ENCODE measurements around the gene HOXD12.
A peak's percentile ranks its signal among the peaks of the same experiment; 100 is the strongest.

The HOXD12 gene

GRCh38 chr2:176110415-176111308 lies 11.1 kb downstream of the HOXD12 start:
- H3K4me1 ChIP-seq (ENCODE audit: insufficient read depth, low read length, severe bottlenecking): peaks cover 5% of the 10 kb centered on the region
- H3K9ac ChIP-seq (ENCODE audit: low read length): no peak overlapping the region
- TF ChIP-seq CTCF (IDR thresholded peaks at IDR 0.05; ENCODE audit: low read length): no peak
- no peak for TF ChIP-seq EZH2 (IDR thresholded peaks at IDR 0.05; ENCODE audit: borderline replicate concordance, low read length)
- H2AFZ ChIP-seq (ENCODE audit: low read length): no peak overlapping the region
- no peaks in the 10 kb centered on the region for H3K27me3 ChIP-seq (ENCODE audit: insufficient read depth, low read length)
- H3K4me3 ChIP-seq (ENCODE audit: low read depth, low read length, poor library complexity, severe bottlenecking): no peak overlapping the region
- H3K36me3 ChIP-seq (ENCODE audit: insufficient read depth, low read length): no peaks in the 10 kb centered on the region
- H3K27ac ChIP-seq (ENCODE audit: low read depth, low read length, poor library complexity, severe bottlenecking): no peak overlapping the region
- H3F3A ChIP-seq (ENCODE audit: insufficient read depth, low read length): no peaks in the 10 kb centered on the region
- H3K9me2 ChIP-seq (ENCODE audit: low read depth, low read length): no peaks in the 10 kb centered on the region
- no peaks in the 10 kb centered on the region for H4K20me1 ChIP-seq (ENCODE audit: insufficient read depth, low read length)
- H3K79me2 ChIP-seq (ENCODE audit: insufficient read depth, low read length): no peaks in the 10 kb centered on the region
- no peaks in the 10 kb centered on the region for H3K9me3 ChIP-seq (ENCODE audit: low read length)
- H3K4me2 ChIP-seq (ENCODE audit: low read length): no peak overlapping the region

GRCh38 chr2:176111309-176111663 lies 11.7 kb downstream of the HOXD12 start:
- no peaks in the 10 kb centered on the region for H3K27me3 ChIP-seq (ENCODE audit: insufficient read depth, low read length)
- TF ChIP-seq CTCF (IDR thresholded peaks at IDR 0.05; ENCODE audit: low read length): peak; percentile 82
- TF ChIP-seq EZH2 (IDR thresholded peaks at IDR 0.05; ENCODE audit: borderline replicate concordance, low read length): no peak
- no peaks in the 10 kb centered on the region for H3K9me2 ChIP-seq (ENCODE audit: low read depth, low read length)
- H4K20me1 ChIP-seq (ENCODE audit: insufficient read depth, low read length): no peaks in the 10 kb centered on the region
- no peaks in the 10 kb centered on the region for H3K36me3 ChIP-seq (ENCODE audit: insufficient read depth, low read length)
- H3K79me2 ChIP-seq (ENCODE audit: insufficient read depth, low read length): no peaks in the 10 kb centered on the region
- H3K4me1 ChIP-seq (ENCODE audit: insufficient read depth, low read length, severe bottlenecking): peaks cover 2% of the 10 kb centered on the region
- H3K9ac ChIP-seq (ENCODE audit: low read length): no peak overlapping the region
- no peak overlapping the region for H3K4me3 ChIP-seq (ENCODE audit: low read depth, low read length, poor library complexity, severe bottlenecking)
- no peak overlapping the region for H2AFZ ChIP-seq (ENCODE audit: low read length)
- no peaks in the 10 kb centered on the region for H3K9me3 ChIP-seq (ENCODE audit: low read length)
- no peak overlapping the region for H3K27ac ChIP-seq (ENCODE audit: low read depth, low read length, poor library complexity, severe bottlenecking)
- no peaks in the 10 kb centered on the region for H3F3A ChIP-seq (ENCODE audit: insufficient read depth, low read length)
- H3K4me2 ChIP-seq (ENCODE audit: low read length): no peak overlapping the region

- no peaks in the 10 kb centered on the region for H3K9me3 ChIP-seq (ENCODE audit: low read length)
- H3K4me3 ChIP-seq (ENCODE audit: low read depth, low read length, poor library complexity, severe bottlenecking): no peak overlapping the region
- H2AFZ ChIP-seq (ENCODE audit: low read length): no peak overlapping the region
- H3F3A ChIP-seq (ENCODE audit: insufficient read depth, low read length): no peaks in the 10 kb centered on the region
- H4K20me1 ChIP-seq (ENCODE audit: insufficient read depth, low read length): no peaks in the 10 kb centered on the region
- no peaks in the 10 kb centered on the region for H3K79me2 ChIP-seq (ENCODE audit: insufficient read depth, low read length)
- H3K27me3 ChIP-seq (ENCODE audit: insufficient read depth, low read length): no peaks in the 10 kb centered on the region
- H3K27ac ChIP-seq (ENCODE audit: low read depth, low read length, poor library complexity, severe bottlenecking): no peak overlapping the region
- H3K9ac ChIP-seq (ENCODE audit: low read length): no peak overlapping the region
- TF ChIP-seq CTCF (IDR thresholded peaks at IDR 0.05; ENCODE audit: low read length): no peak
- no peak for TF ChIP-seq EZH2 (IDR thresholded peaks at IDR 0.05; ENCODE audit: borderline replicate concordance, low read length)
- no peaks in the 10 kb centered on the region for H3K4me1 ChIP-seq (ENCODE audit: insufficient read depth, low read length, severe bottlenecking)
- H3K9me2 ChIP-seq (ENCODE audit: low read depth, low read length): no peaks in the 10 kb centered on the region
- no peak overlapping the region for H3K4me2 ChIP-seq (ENCODE audit: low read length)
- no peaks in the 10 kb centered on the region for H3K36me3 ChIP-seq (ENCODE audit: insufficient read depth, low read length)
Observed at GRCh38 chr2:176111846-176112374, 12.3 kb downstream of the HOXD12 start.
